HepG2 (cell line): Measurements from ENCODE around the gene MARVELD3. TPM values are rescaled to one million over a fixed set of nuclear protein-coding genes. Genes with fewer than 3 reads are reported as not detected.
A peak's percentile ranks its signal among the peaks of the same experiment; 100 is the strongest.
"Not testable (repeated sequence)": the region's sequence is repeated elsewhere in the genome, so short reads cannot be mapped to it uniquely, and the experiment has no call there.

Experiments used
- ATAC-seq: fragments of 200-7000 bp; cut with Tn5 transposase; 3 replicates; pipeline ENCODE4 v1.9.1; 2020; ENCODE audit warnings: mild to moderate bottlenecking, moderate library complexity
- BruUV-seq: library from RNA; stranded (reverse); fragments of 400-500 nt; replicated peaks from 2 replicates; lab custom pipeline; 2021; lab: Mats Ljungman, UMichigan
- CTCF ChIA-PET: fragments of 300-600 bp; formaldehyde crosslinking; extraction: SDS; loops from one replicate; lab custom pipeline; 2021; ENCODE audit warnings: low total read pairs, inconsistent platforms, low intra/inter-chr PET ratio; lab: Yijun Ruan, JAX
- POLR2A ChIA-PET: fragments of 350-600 bp; sonication (Branson Sonifier 250); formaldehyde crosslinking; loops from one replicate; lab custom pipeline; 2020; ENCODE audit warnings: antibody characterized with exemption, inconsistent platforms; lab: Yijun Ruan, JAX
- DNase-seq: peaks from one replicate; pipeline ENCODE4 v3.0.0-alpha.2; 2015; ENCODE audit warnings: low spot score
- FAIRE-seq: peaks from 3 replicates; lab custom pipeline; 2011; peaks lifted over from hg19 to GRCh38; lab: Jason Lieb, UNC
- H2AFZ ChIP-seq: one replicate; pipeline ENCODE4 v1.6.1; 2011; ENCODE audit warnings: low read length, inconsistent platforms
- H3K27ac ChIP-seq: fragments of 300-600 bp; 3 replicates; pipeline ENCODE4 v1.8.0; 2011; ENCODE audit warnings: mixed run types, mild to moderate bottlenecking, mixed read lengths, low read length, inconsistent platforms; ENCODE audit not compliant: insufficient read depth; ENCODE audit errors: extremely low read length
- H3K27me3 ChIP-seq, 2 experiments: fragments of 200-600 bp in 1 of 2; 2 replicates in 1 of 2; 3 replicates in 1 of 2; pipeline versions ENCODE4 v1.6.0 to v1.8.0; 2011; ENCODE audit warnings: low read length in 2 of 2, mild to moderate bottlenecking in 2 of 2, moderate library complexity in 2 of 2, inconsistent platforms in 1 of 2; ENCODE audit not compliant: insufficient read depth in 2 of 2, control insufficient read depth in 1 of 2
- H3K36me3 ChIP-seq, 2 experiments: fragments of 200-600 bp in 1 of 2; replicated peaks in 1 of 2; 2 replicates in 1 of 2; 3 replicates in 1 of 2; pipeline versions ENCODE4 v1.5.1 to v1.8.0; 2011; ENCODE audit warnings: low read length in 2 of 2, inconsistent platforms in 1 of 2; ENCODE audit not compliant: insufficient read depth in 2 of 2, control insufficient read depth in 1 of 2
- H3K4me1 ChIP-seq: 2 replicates; pipeline ENCODE4 v1.5.1; 2012; ENCODE audit warnings: low read length, inconsistent platforms; ENCODE audit not compliant: insufficient read depth
- H3K4me2 ChIP-seq: 2 replicates; pipeline ENCODE4 v1.6.0; 2011; ENCODE audit warnings: low read depth, low read length, inconsistent platforms
- H3K4me3 ChIP-seq, 3 experiments: fragments of 200-600 bp in 1 of 3; sonication (generic), shearing (Covaris generic) in 1 of 3; replicated peaks in 1 of 3; 2 replicates each; pipeline ENCODE4 v1.5.1; 2011 to 2016; ENCODE audit warnings: low read length in 3 of 3, inconsistent platforms in 2 of 3, low read depth in 2 of 3, mild to moderate bottlenecking in 2 of 3, control low read depth in 1 of 3, mixed read lengths in 1 of 3; ENCODE audit not compliant: insufficient read depth in 1 of 3
- H3K79me2 ChIP-seq: one replicate; pipeline ENCODE4 v1.6.1; 2011; ENCODE audit warnings: low read length, inconsistent platforms; ENCODE audit not compliant: insufficient read depth
- H3K9ac ChIP-seq: 2 replicates; pipeline ENCODE4 v1.6.0; 2011; ENCODE audit warnings: mild to moderate bottlenecking, low read depth, low read length, inconsistent platforms; ENCODE audit not compliant: insufficient read depth
- H3K9me3 ChIP-seq: 2 replicates; pipeline ENCODE4 v1.5.1; 2012; ENCODE audit warnings: mild to moderate bottlenecking, low read length
- H4K20me1 ChIP-seq: 2 replicates; pipeline ENCODE4 v1.6.0; 2011; ENCODE audit warnings: inconsistent platforms, mild to moderate bottlenecking, low read length, moderate library complexity; ENCODE audit not compliant: insufficient read depth
- CEBPG ChIP-seq: IDR thresholded peaks from 2 replicates; pipeline ENCODE4 v1.6.1; 2016
- FOSL2 ChIP-seq: sonication (generic); formaldehyde crosslinking; IDR thresholded peaks from 2 replicates; pipeline ENCODE4 v1.4.0; 2020; ENCODE audit warnings: missing genetic modification reagents
- IKZF1 ChIP-seq: fragments of 450-650 bp; IDR thresholded peaks from 2 replicates; pipeline ENCODE4 v1.7.1; 2016
- MED1 ChIP-seq: sonication (generic); formaldehyde crosslinking; IDR thresholded peaks from 2 replicates; pipeline ENCODE4 v1.4.0; 2020; ENCODE audit warnings: missing genetic modification reagents
- MED13 ChIP-seq: sonication (generic); formaldehyde crosslinking; IDR thresholded peaks from 2 replicates; pipeline ENCODE4 v1.5.0; 2020; ENCODE audit warnings: missing genetic modification reagents
- NFKBIZ ChIP-seq: IDR thresholded peaks from 2 replicates; pipeline ENCODE4 v1.6.1; 2018; ENCODE audit warnings: missing genetic modification reagents, missing compliant biosample characterization
- TCF12 ChIP-seq, 2 experiments: fragments of 450-650 bp in 1 of 2; sonication (generic) in 1 of 2; formaldehyde crosslinking in 1 of 2; IDR thresholded peaks; 2 replicates each; pipeline versions ENCODE4 v1.6.1 to v1.8.0; 2017 to 2022; ENCODE audit warnings: antibody characterized with exemption in 1 of 2, mild to moderate bottlenecking in 1 of 2, missing genetic modification reagents in 1 of 2, moderate library complexity in 1 of 2
- TOE1 ChIP-seq: sonication (generic); formaldehyde crosslinking; IDR thresholded peaks from 2 replicates; pipeline ENCODE4 v1.4.0; 2020; ENCODE audit warnings: mild to moderate bottlenecking, missing genetic modification reagents
- ZNF292 ChIP-seq: sonication (generic); formaldehyde crosslinking; IDR thresholded peaks from 2 replicates; pipeline ENCODE4 v1.8.1; 2022; ENCODE audit warnings: mild to moderate bottlenecking, low read depth, missing genetic modification reagents, borderline replicate concordance
- ZNF761 ChIP-seq: sonication (generic); formaldehyde crosslinking; conservative IDR thresholded peaks from 2 replicates; pipeline ENCODE4 v1.4.0; 2020; ENCODE audit warnings: mild to moderate bottlenecking, missing genetic modification reagents
- WGBS: methylation state at CpG from one replicate; pipeline ENCODE4 v1.1.6; 2017; ENCODE audit warnings: low lambda C conversion rate; 5-methylcytosine and 5-hydroxymethylcytosine counted together
- in situ Hi-C: cut with HindIII; loops from 2 replicates; pipeline ENCODE4 v1.10.0; 2017; ENCODE audit warnings: low pct_unique_long_range_greater_than_20kb; ENCODE audit not compliant: extremely low pct_ligation_motif_present
- intact Hi-C: fragments of 100-400 bp; cut with micrococcal nuclease; formaldehyde crosslinking; loops from one replicate; pipeline ENCODE4 v1.10.0; 2022; ENCODE audit not compliant: unreplicated experiment
- polyA plus RNA-seq, 8 experiments: library from polyadenylated mRNA; depleted of rRNA in 3 of 8; stranded (reverse) in 7 of 8; unstranded in 1 of 8; fragments of >200 nt; fragmentation: Illumina TruSeq in 4 of 8; extraction: Trizol in 4 of 8; gene quantifications; 2 replicates each; pipeline versions ENCODE4 v1.2.1 to v1.2.3, GENCODE V29; 2011 to 2016; ENCODE audit warnings: low read depth in 4 of 8, missing spikeins in 1 of 8, mixed read lengths in 1 of 8; ENCODE audit not compliant: insufficient read depth in 1 of 8
- total RNA-seq, 5 experiments: library from RNA; depleted of rRNA; stranded (reverse); fragments of >200 nt; fragmentation: Illumina TruSeq; extraction: Trizol; gene quantifications; 2 replicates each; pipeline ENCODE4 v1.2.3, GENCODE V29; 2016; ENCODE audit warnings: low read depth in 1 of 5
- TF ChIP-seq, protein P1 (sequence below): IDR thresholded peaks from 2 replicates; pipeline ENCODE4 v1.6.1; 2016
- TF ChIP-seq, protein P2 (sequence below): sonication (generic); formaldehyde crosslinking; IDR thresholded peaks from 2 replicates; pipeline ENCODE4 v1.5.0; 2020; ENCODE audit warnings: mild to moderate bottlenecking, missing genetic modification reagents
- TF ChIP-seq, protein P3 (sequence below): sonication (generic); formaldehyde crosslinking; conservative IDR thresholded peaks from 2 replicates; pipeline ENCODE4 v1.4.0; 2020; ENCODE audit warnings: missing genetic modification reagents
- TF ChIP-seq, protein P4 (sequence below): sonication (generic); formaldehyde crosslinking; IDR thresholded peaks from 2 replicates; pipeline ENCODE4 v1.4.0; 2020; ENCODE audit warnings: mild to moderate bottlenecking, missing genetic modification reagents

Gene MARVELD3
- total and polyA plus RNA-seq, 2 of the 13 experiments (the other 11 are each of a cell fraction or from before 2014, with no cell fraction given) = 4.8 to 5.6 TPM

DNA sequence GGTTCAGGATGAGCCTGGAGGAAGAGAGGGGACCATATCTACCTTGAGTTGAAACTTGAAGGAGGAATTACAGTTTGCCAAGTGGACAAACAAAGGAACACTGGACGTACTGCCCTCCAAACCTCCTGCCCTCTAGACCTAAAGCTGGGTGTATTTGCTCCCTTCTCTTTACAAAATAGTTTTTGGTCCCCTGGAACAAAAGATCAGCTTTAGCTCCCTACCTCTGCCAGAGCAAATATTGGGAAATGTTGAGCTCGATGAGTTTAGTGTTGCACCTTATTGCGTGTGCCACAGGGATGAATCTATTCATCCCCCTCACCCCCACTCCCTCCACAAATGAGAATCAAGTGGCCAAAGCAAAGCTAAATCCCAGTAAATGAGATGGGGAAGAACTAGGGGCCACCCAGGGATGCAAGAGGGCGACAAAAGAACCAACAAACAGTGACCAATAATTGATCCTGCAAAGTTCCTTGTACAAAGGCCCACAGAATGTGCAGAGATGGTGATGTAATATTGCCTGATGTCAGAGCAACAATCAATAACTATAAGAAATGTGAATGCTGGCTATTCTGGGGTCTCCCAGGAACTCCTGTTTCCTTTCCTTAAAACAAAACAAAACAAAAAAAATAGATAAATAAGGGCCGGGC is 31.9 kb upstream of the MARVELD3 start (continued):
- TF ChIP-seq, protein P1, sequence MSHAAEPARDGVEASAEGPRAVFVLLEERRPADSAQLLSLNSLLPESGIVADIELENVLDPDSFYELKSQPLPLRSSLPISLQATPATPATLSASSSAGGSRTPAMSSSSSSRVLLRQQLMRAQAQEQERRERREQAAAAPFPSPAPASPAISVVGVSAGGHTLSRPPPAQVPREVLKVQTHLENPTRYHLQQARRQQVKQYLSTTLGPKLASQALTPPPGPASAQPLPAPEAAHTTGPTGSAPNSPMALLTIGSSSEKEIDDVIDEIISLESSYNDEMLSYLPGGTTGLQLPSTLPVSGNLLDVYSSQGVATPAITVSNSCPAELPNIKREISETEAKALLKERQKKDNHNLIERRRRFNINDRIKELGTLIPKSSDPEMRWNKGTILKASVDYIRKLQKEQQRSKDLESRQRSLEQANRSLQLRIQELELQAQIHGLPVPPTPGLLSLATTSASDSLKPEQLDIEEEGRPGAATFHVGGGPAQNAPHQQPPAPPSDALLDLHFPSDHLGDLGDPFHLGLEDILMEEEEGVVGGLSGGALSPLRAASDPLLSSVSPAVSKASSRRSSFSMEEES (CRISPR knock-in tag) = peak; percentile 61; the same call in 1 of the 2 replicates
- TF ChIP-seq, protein P2, sequence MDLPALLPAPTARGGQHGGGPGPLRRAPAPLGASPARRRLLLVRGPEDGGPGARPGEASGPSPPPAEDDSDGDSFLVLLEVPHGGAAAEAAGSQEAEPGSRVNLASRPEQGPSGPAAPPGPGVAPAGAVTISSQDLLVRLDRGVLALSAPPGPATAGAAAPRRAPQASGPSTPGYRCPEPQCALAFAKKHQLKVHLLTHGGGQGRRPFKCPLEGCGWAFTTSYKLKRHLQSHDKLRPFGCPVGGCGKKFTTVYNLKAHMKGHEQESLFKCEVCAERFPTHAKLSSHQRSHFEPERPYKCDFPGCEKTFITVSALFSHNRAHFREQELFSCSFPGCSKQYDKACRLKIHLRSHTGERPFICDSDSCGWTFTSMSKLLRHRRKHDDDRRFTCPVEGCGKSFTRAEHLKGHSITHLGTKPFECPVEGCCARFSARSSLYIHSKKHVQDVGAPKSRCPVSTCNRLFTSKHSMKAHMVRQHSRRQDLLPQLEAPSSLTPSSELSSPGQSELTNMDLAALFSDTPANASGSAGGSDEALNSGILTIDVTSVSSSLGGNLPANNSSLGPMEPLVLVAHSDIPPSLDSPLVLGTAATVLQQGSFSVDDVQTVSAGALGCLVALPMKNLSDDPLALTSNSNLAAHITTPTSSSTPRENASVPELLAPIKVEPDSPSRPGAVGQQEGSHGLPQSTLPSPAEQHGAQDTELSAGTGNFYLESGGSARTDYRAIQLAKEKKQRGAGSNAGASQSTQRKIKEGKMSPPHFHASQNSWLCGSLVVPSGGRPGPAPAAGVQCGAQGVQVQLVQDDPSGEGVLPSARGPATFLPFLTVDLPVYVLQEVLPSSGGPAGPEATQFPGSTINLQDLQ (CRISPR knock-in tag) = no peak; the same call in 1 of the 2 replicates
- TF ChIP-seq MED1 (CRISPR knock-in tag) = peak; percentile 88
- TF ChIP-seq IKZF1 = no peak

DNA sequence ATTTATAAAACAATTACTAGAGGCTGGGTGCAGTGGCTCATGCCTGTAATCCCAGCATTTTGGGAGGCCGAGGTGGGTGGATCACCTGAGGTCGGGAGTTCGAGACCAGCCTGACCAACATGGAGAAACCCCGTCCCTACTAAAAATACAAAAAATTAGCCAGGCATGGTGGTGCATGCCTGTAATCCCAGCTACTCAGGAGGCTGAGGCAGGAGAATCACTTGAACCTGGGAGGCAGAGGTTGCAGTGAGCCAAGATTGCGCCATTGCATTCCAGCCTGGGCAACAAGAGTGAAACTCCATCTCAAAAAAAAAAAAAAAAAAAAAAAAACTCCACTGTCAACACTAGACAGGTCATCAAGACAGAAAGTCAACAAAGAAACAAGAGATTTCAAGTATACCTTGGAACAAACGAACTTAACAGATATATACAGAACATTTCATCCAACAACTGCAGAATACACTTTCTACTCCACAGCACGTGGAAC is 30.6 kb upstream of the MARVELD3 start:
- WGBS = 3% methylated on average over 6 of the region's 7 CpGs
- intact Hi-C loops; BruUV-seq; H3K9ac ChIP-seq; in situ Hi-C loops; H3K9me3 ChIP-seq; FAIRE-seq; H3K4me3 ChIP-seq; H3K79me2 ChIP-seq; H4K20me1 ChIP-seq; H3K36me3 ChIP-seq; H2AFZ ChIP-seq; H3K27me3 ChIP-seq; CTCF ChIA-PET; TF ChIP-seq TCF12 (IDR thresholded peaks at IDR 0.05): not testable (repeated sequence)
- ATAC-seq (peak; percentile 27), DNase-seq (peak; percentile 73)
- peak overlapping the region; percentile 40; the same call in 1 of the 2 replicates for H3K4me2 ChIP-seq
- POLR2A ChIA-PET = interaction anchor here (0.7 to 5.1 kb wide), 6 partner anchors 10 to 239 kb away, joined by 5 to 82 read pairs (median 52); no protein-coding TSS in a partner anchor
- peaks cover 99% of the 10 kb centered on the region for H3K4me1 ChIP-seq
- H3K27ac ChIP-seq = peak overlapping the region; percentile 92
- TF ChIP-seq TCF12 (CRISPR knock-in tag; IDR thresholded peaks at IDR 0.05) (peak; percentile 39; the same call in 1 of the 2 replicates), MED13 (CRISPR knock-in tag) (0 out of 2 replicates have a peak, but pooled peaks have one; percentile 42), TOE1 (CRISPR knock-in tag) (0 out of 2 replicates have a peak, but pooled peaks have one; percentile 67), FOSL2 (CRISPR knock-in tag) (peak; percentile 76), ZNF761 (CRISPR knock-in tag) (0 out of 2 replicates have a peak, but pooled peaks have one; percentile 4), ZNF292 (peak; percentile 83), NFKBIZ (CRISPR knock-in tag) (peak; percentile 61; the same call in 1 of the 2 replicates), CEBPG (CRISPR knock-in tag) (peak; percentile 91)
- TF ChIP-seq, protein P3, sequence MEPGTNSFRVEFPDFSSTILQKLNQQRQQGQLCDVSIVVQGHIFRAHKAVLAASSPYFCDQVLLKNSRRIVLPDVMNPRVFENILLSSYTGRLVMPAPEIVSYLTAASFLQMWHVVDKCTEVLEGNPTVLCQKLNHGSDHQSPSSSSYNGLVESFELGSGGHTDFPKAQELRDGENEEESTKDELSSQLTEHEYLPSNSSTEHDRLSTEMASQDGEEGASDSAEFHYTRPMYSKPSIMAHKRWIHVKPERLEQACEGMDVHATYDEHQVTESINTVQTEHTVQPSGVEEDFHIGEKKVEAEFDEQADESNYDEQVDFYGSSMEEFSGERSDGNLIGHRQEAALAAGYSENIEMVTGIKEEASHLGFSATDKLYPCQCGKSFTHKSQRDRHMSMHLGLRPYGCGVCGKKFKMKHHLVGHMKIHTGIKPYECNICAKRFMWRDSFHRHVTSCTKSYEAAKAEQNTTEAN = 0 out of 2 replicates have a peak, but pooled peaks have one; percentile 41
- TF ChIP-seq, protein P4, sequence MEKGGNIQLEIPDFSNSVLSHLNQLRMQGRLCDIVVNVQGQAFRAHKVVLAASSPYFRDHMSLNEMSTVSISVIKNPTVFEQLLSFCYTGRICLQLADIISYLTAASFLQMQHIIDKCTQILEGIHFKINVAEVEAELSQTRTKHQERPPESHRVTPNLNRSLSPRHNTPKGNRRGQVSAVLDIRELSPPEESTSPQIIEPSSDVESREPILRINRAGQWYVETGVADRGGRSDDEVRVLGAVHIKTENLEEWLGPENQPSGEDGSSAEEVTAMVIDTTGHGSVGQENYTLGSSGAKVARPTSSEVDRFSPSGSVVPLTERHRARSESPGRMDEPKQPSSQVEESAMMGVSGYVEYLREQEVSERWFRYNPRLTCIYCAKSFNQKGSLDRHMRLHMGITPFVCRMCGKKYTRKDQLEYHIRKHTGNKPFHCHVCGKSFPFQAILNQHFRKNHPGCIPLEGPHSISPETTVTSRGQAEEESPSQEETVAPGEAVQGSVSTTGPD (CRISPR knock-in tag) = peak; percentile 51; the same call in 1 of the 2 replicates
